Left lung (tissue), 10 donors: Measurements from ENCODE around the gene DLGAP4. TPM values are rescaled to one million over a fixed set of nuclear protein-coding genes. Genes with fewer than 3 reads are reported as not detected.
A peak's percentile ranks its signal among the peaks of the same experiment; 100 is the strongest.

Experiments used
- ATAC-seq: fragments of 200-7000 bp; cut with Tn5 transposase; one replicate; pipeline ENCODE4 v1.9.1; 2020; ENCODE audit warnings: moderate library complexity
- DNase-seq, 4 donors: peaks; one replicate each; pipeline ENCODE4 v3.0.0-alpha.2; 2013 to 2020
- H3K27ac ChIP-seq, 2 donors: fragments of 200-600 bp; sonication (generic) in 1 of 2; one replicate each; pipeline versions ENCODE4 v1.5.0 to v1.8.0; 2020 to 2021
- H3K27me3 ChIP-seq, 2 donors: fragments of 200-600 bp; sonication (generic) in 1 of 2; one replicate each; pipeline versions ENCODE4 v1.5.0 to v1.8.0; 2020 to 2021
- H3K36me3 ChIP-seq, 2 donors: fragments of 200-600 bp; sonication (generic) in 1 of 2; one replicate each; pipeline versions ENCODE4 v1.5.0 to v1.8.0; 2020 to 2021
- H3K4me1 ChIP-seq, 2 donors: fragments of 200-600 bp; one replicate each; pipeline ENCODE4 v1.8.0; 2021
- H3K4me3 ChIP-seq, 2 donors: fragments of 200-600 bp; sonication (generic) in 1 of 2; one replicate each; pipeline versions ENCODE4 v1.5.0 to v1.8.0; 2020 to 2021; ENCODE audit warnings: mild to moderate bottlenecking in 1 of 2
- H3K9me3 ChIP-seq, 2 donors: fragments of 200-600 bp; sonication (generic) in 1 of 2; one replicate each; pipeline versions ENCODE4 v1.5.0 to v1.8.0; 2020 to 2021
- intact Hi-C, 2 donors: fragments of 100-400 bp; cut with DNase I; formaldehyde crosslinking; loops; one replicate each; pipeline versions ENCODE4 v1.11.2 to v1.14.2; 2022
- polyA plus RNA-seq, 6 donors: library from polyadenylated mRNA; unstranded; fragments of 120-200 nt; gene quantifications; one replicate each; pipeline ENCODE4 v1.2.1, GENCODE V29; 2013; ENCODE audit not compliant: insufficient read length in 6 of 6
- total RNA-seq, 2 donors: library from RNA; stranded (reverse); fragmentation: NEBNext Ultra II Directional; extraction: Animal tissue kit (Norgen Biotek cat#: 25700); gene quantifications; one replicate each; pipeline ENCODE4 v1.2.1, GENCODE V29; 2021
- TF ChIP-seq, protein P1 (sequence below), 2 donors: fragments of 200-600 bp; sonication (generic) in 1 of 2; IDR thresholded peaks; one replicate each; pipeline versions ENCODE4 v1.5.0 to v1.8.0; 2021; ENCODE audit warnings: antibody characterized with exemption in 2 of 2
- donor health status: DM: no; HTN: yes; CAD: no.
- donor health status: DM: no; HTN: no; CAD: no.

DLGAP4 gene
- total and polyA plus RNA-seq, 8 donors, result 53.5 to 84.3 (median 72.1) TPM

DNA sequence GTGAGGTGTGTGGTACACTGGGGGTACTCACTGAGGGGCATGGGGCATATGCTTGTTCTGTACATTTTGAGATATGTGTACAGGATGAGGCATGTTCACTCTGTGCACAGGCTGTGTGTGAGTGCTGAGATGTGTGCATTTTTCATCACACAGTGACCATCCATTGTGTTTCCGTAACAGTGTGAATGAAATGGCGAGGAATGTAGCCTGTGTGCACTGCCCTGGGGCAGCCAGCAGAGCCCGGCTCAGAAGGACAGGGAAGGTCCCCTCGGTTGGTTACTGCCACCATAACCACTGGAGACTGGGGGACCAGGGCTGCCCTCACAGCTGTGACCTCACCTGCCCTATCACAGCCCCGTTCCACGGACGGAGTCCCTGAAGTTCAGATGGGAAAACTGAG is 129.0 kb downstream of the DLGAP4 start:
- H3K27ac ChIP-seq, result no peak overlapping the region
- H3K4me1 ChIP-seq, result peaks cover 3 to 10% of the 10 kb centered on the region in 2 donors
- intact Hi-C loops, result loop anchor here in 1 of 2 donors (5.0 kb wide), 1 partner anchor 228 kb away; no protein-coding TSS in a partner anchor
- no peaks in the 10 kb centered on the region for H3K9me3 ChIP-seq
- TF ChIP-seq, protein P1, sequence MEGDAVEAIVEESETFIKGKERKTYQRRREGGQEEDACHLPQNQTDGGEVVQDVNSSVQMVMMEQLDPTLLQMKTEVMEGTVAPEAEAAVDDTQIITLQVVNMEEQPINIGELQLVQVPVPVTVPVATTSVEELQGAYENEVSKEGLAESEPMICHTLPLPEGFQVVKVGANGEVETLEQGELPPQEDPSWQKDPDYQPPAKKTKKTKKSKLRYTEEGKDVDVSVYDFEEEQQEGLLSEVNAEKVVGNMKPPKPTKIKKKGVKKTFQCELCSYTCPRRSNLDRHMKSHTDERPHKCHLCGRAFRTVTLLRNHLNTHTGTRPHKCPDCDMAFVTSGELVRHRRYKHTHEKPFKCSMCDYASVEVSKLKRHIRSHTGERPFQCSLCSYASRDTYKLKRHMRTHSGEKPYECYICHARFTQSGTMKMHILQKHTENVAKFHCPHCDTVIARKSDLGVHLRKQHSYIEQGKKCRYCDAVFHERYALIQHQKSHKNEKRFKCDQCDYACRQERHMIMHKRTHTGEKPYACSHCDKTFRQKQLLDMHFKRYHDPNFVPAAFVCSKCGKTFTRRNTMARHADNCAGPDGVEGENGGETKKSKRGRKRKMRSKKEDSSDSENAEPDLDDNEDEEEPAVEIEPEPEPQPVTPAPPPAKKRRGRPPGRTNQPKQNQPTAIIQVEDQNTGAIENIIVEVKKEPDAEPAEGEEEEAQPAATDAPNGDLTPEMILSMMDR (IDR thresholded peaks at IDR 0.05), result no peak
- no peaks in the 10 kb centered on the region for H3K36me3 ChIP-seq
- ATAC-seq, result no peak
- DNase-seq, result no peak
- no peak overlapping the region for H3K4me3 ChIP-seq
- H3K27me3 ChIP-seq, result peaks cover 0 to 19% of the 10 kb centered on the region in 2 donors

DNA sequence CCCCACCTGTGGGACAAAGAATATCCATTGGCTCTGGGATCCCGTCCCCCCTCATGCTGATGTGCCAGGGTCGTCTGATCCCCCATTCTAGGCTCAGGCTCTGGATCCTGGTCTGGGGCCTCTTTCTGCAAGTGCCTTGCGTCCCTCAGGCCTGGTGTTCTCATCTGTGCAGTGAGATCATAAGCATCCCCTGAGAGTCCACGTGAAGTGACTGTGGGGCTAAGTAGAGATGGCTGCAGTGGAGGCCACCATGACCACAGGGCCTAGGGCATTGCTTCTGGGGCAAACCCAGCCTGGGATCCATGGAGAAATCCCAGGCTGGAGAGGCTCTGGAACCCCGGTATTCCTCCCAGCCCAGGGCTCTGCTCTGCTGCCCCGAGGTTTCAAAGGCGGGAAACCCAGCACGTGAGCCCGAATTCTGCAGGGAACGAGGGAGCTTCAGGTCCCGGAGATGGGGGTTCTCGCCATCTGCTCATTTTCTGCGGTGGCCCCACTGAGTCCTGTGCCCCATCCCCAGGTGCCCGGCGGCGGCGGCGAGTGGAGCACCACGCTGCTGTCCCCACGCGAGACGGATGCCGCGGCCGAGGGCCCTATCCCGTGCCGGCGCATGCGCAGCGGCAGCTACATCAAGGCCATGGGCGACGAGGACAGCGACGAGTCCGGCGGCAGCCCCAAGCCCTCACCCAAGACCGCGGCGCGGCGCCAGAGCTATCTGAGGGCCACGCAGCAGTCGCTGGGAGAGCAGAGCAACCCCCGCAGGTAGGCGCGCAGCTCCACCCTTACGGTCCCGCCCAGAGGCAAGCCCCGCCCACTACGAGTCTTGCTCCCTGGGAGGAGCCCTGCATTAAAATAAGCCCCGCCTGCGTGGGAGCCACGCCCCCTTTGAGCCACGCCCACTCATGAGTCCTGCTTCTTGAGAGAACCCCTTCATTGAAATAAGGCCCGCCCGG is 129.7 kb downstream of the DLGAP4 start:
- H3K4me1 ChIP-seq, result peaks cover 3 to 10% of the 10 kb centered on the region in 2 donors
- TF ChIP-seq, protein P1 (IDR thresholded peaks at IDR 0.05), result no peak
- intact Hi-C loops, result loop anchor here in 1 of 2 donors (5.0 kb wide), 1 partner anchor 229 kb away; no protein-coding TSS in a partner anchor
- H3K36me3 ChIP-seq, result no peaks in the 10 kb centered on the region
- DNase-seq, result peak in 3 of 4 donors; percentile 49 to 94 (median 78)
- ATAC-seq, result peak; percentile 90
- peaks cover 0 to 19% of the 10 kb centered on the region in 2 donors for H3K27me3 ChIP-seq
- H3K4me3 ChIP-seq, result peak overlapping the region; percentile 30 to 42
- H3K27ac ChIP-seq, result no peak overlapping the region
- H3K9me3 ChIP-seq, result no peaks in the 10 kb centered on the region

DNA sequence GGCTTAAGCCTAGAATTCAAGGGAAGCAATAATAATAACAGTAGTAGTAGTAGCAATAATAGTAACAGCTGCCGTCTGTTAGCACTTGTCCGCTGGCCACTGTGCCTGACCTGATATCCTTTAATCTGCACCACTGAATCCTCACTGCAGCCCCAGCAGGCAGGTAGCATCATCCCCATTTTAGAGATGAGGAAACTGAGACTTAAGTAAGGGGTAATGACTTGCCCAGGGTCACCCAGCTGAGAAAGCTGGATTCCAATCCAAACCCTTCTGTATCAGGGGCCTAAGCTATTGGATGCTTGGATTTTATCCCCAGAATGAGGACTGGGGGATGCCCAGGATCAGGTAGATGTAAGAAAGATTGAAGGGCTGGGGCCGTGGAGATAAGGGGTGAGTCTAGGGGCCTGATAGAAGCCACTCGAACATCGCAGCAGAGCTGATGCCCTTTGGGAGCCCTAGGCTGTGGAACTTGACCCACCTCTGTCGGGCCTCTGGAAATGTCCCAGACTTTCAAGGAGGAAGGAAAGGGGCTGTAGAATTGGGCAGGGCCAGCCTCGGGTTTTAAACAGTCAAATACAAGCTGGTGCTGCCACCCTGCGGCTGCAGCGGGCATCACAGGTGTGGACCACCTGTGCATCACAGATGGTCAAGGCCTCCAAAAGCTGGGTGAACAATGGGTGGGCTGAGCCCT is 133.0 kb downstream of the DLGAP4 start:
- Histone ChIP-seq H3K4me3 (no peak overlapping the region), H3K4me1 (peaks cover 3 to 10% of the 10 kb centered on the region in 2 donors), H3K36me3 (no peaks in the 10 kb centered on the region), H3K9me3 (no peaks in the 10 kb centered on the region), H3K27me3 (peaks cover 0 to 19% of the 10 kb centered on the region in 2 donors), H3K27ac (no peak overlapping the region)
- intact Hi-C loops, result loop anchor here in 1 of 2 donors (5.0 kb wide), 1 partner anchor 232 kb away; no protein-coding TSS in a partner anchor
- DNase-seq (peak in 3 of 4 donors; percentile 57 to 89 (median 60)), ATAC-seq (peak; percentile 79)
- TF ChIP-seq, protein P1 (IDR thresholded peaks at IDR 0.05), result peak; percentile 79 to 92

GRCh38 chr20:36439731-36440072 is 133.6 kb downstream of the DLGAP4 start:
- DNase-seq (no peak), ATAC-seq (no peak)
- H3K4me3 ChIP-seq, result no peak overlapping the region
- TF ChIP-seq, protein P1 (IDR thresholded peaks at IDR 0.05), result peak in 1 of 2 donors; percentile 51
- peaks cover 3 to 10% of the 10 kb centered on the region in 2 donors for H3K4me1 ChIP-seq
- H3K9me3 ChIP-seq, result no peaks in the 10 kb centered on the region
- peaks cover 0 to 19% of the 10 kb centered on the region in 2 donors for H3K27me3 ChIP-seq
- intact Hi-C loops, result loop anchor here in 1 of 2 donors (5.0 kb wide), 1 partner anchor 232 kb away; no protein-coding TSS in a partner anchor
- H3K36me3 ChIP-seq, result no peaks in the 10 kb centered on the region
- no peak overlapping the region for H3K27ac ChIP-seq
